ENCODE data around the gene IFT57. TPM values are rescaled to one million over a fixed set of nuclear protein-coding genes. Genes with fewer than 3 reads are reported as not detected.
A peak's percentile ranks its signal among the peaks of the same experiment; 100 is the strongest.

Gene IFT57
- total and polyA plus RNA-seq, 5 donors: 14.3 to 33.8 (median 26.8) TPM

DNA sequence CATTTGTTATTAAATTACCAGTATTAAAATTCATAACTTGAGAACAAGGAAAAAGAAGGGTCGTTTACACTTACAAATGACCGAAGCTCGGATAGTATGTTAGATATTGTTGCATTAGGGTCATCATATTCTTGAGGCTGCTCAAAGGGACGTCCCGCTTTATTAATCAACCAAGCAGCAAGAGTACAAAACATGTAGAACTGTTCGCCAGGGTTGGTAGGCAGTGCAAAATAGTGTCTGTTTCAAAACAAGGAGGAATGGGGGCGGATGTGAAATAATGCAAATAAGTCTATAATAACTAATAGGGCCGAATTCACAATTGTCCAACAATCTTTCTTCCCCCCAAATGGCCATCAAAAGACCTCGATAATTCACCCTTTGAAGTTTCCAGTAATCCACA is 2.9 kb downstream of the IFT57 start:
- Histone ChIP-seq H3K27ac (ENCODE audit: low read length) (no peak overlapping the region), H3K9me3 (ENCODE audit: control insufficient read depth, low read length) (no peaks in the 10 kb centered on the region), H3K27me3 (ENCODE audit: control insufficient read depth, insufficient read depth) (no peaks in the 10 kb centered on the region), H3K4me1 (ENCODE audit: control insufficient read depth, insufficient read depth, low read length) (no peaks in the 10 kb centered on the region), H3K4me3 (ENCODE audit: low read length) (no peak overlapping the region)
- 88% methylated on average over 9 of the region's 9 CpGs for WGBS
- no peak for DNase-seq
- no peak for ATAC-seq
- intact Hi-C loops (cut with DNase I): no loop called here

GRCh38 chr3:108218811-108219210 is 3.4 kb downstream of the IFT57 start:
- ATAC-seq (no peak), DNase-seq (no peak)
- Histone ChIP-seq H3K4me3 (ENCODE audit: low read length) (no peak overlapping the region), H3K9me3 (ENCODE audit: control insufficient read depth, low read length) (no peaks in the 10 kb centered on the region), H3K4me1 (ENCODE audit: control insufficient read depth, insufficient read depth, low read length) (no peaks in the 10 kb centered on the region), H3K27ac (ENCODE audit: low read length) (no peak overlapping the region), H3K27me3 (ENCODE audit: control insufficient read depth, insufficient read depth) (no peaks in the 10 kb centered on the region)
- intact Hi-C loops (cut with DNase I): no loop called here

DNA sequence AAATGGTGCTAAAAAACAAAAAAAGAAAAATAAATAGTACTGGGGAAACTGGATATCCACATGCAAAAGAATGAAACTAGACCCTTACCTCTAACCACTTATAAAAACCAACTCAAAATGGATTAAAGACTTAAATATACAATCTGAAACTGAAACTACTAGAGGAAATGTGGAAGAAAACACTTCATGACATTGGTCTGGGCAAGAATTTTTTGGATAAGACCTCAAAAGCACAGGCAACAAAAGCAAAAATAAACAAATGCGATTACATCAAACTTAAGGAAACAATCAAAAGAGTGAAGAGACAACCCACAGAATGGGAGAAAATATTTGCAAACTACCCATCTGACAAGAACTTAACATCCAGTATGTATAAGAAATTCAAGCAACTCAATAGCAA is 6.4 kb downstream of the IFT57 start:
- 61% methylated on average over 1 of the region's 1 CpG for WGBS
- intact Hi-C loops (cut with DNase I): no loop called here
- ATAC-seq: no peak
- H3K27me3 ChIP-seq (ENCODE audit: control insufficient read depth, insufficient read depth): no peaks in the 10 kb centered on the region
- H3K4me3 ChIP-seq (ENCODE audit: low read length): no peak overlapping the region
- H3K4me1 ChIP-seq (ENCODE audit: control insufficient read depth, insufficient read depth, low read length): no peaks in the 10 kb centered on the region
- H3K27ac ChIP-seq (ENCODE audit: low read length): no peak overlapping the region
- no peak for DNase-seq
- no peaks in the 10 kb centered on the region for H3K9me3 ChIP-seq (ENCODE audit: control insufficient read depth, low read length)

- no peak overlapping the region for H3K4me3 ChIP-seq (ENCODE audit: low read length)
- no peaks in the 10 kb centered on the region for H3K4me1 ChIP-seq (ENCODE audit: control insufficient read depth, insufficient read depth, low read length)
- H3K27ac ChIP-seq (ENCODE audit: low read length): no peak overlapping the region
- WGBS: 96% methylated on average over 3 of the region's 3 CpGs
- ATAC-seq: no peak
- no peaks in the 10 kb centered on the region for H3K9me3 ChIP-seq (ENCODE audit: control insufficient read depth, low read length)
- H3K27me3 ChIP-seq (ENCODE audit: control insufficient read depth, insufficient read depth): no peaks in the 10 kb centered on the region
- intact Hi-C loops (cut with DNase I): loop anchor here in 1 of 4 donors (10.0 kb wide), 1 partner anchor 135 kb away; no protein-coding TSS in a partner anchor
- DNase-seq: no peak
Measured at GRCh38 chr3:108209579-108209978, 12.6 kb downstream of the IFT57 start.

DNA sequence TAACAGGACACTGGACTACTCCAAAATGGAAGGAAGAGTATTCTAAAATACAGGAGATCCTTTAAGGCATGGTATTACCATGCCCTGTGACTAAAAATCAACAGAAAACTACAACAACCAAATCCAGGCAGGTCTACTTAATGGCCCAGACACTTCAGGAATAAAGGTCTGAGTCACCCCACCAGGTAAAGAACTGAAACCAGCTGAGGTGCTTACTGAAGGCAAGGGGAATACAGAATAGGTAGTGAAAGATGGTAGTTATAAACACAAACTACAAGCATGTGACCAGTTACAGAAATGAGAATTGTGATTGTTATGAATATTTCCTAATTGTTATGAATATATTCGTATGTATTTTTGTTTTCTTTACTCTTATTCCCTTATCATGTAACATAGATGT is 13.4 kb downstream of the IFT57 start:
- ATAC-seq (no peak), DNase-seq (no peak)
- WGBS: 97% methylated on average over 1 of the region's 1 CpG
- no peaks in the 10 kb centered on the region for H3K4me1 ChIP-seq (ENCODE audit: control insufficient read depth, insufficient read depth, low read length)
- intact Hi-C loops (cut with DNase I): loop anchor here in 1 of 4 donors (10.0 kb wide), 1 partner anchor 134 kb away; no protein-coding TSS in a partner anchor
- H3K27ac ChIP-seq (ENCODE audit: low read length): no peak overlapping the region
- no peaks in the 10 kb centered on the region for H3K27me3 ChIP-seq (ENCODE audit: control insufficient read depth, insufficient read depth)
- H3K9me3 ChIP-seq (ENCODE audit: control insufficient read depth, low read length): no peaks in the 10 kb centered on the region
- H3K4me3 ChIP-seq (ENCODE audit: low read length): no peak overlapping the region

GRCh38 chr3:108202834-108203233 is 19.4 kb downstream of the IFT57 start:
- no peaks in the 10 kb centered on the region for H3K27me3 ChIP-seq (ENCODE audit: control insufficient read depth, insufficient read depth)
- H3K4me1 ChIP-seq (ENCODE audit: control insufficient read depth, insufficient read depth, low read length): no peaks in the 10 kb centered on the region
- no peak overlapping the region for H3K27ac ChIP-seq (ENCODE audit: low read length)
- ATAC-seq (peak in 1 of 2 donors; percentile 22), DNase-seq (no peak)
- no peak overlapping the region for H3K4me3 ChIP-seq (ENCODE audit: low read length)
- H3K9me3 ChIP-seq (ENCODE audit: control insufficient read depth, low read length): no peaks in the 10 kb centered on the region
- intact Hi-C loops (cut with DNase I): loop anchor here in 1 of 4 donors (10.0 kb wide), 1 partner anchor 128 kb away; no protein-coding TSS in a partner anchor
- 81% methylated on average over 2 of the region's 2 CpGs for WGBS

GRCh38 chr3:108202080-108202479 is 20.1 kb downstream of the IFT57 start:
- Histone ChIP-seq H3K9me3 (ENCODE audit: control insufficient read depth, low read length) (no peaks in the 10 kb centered on the region), H3K4me1 (ENCODE audit: control insufficient read depth, insufficient read depth, low read length) (no peaks in the 10 kb centered on the region), H3K27ac (ENCODE audit: low read length) (no peak overlapping the region), H3K4me3 (ENCODE audit: low read length) (no peak overlapping the region), H3K27me3 (ENCODE audit: control insufficient read depth, insufficient read depth) (no peaks in the 10 kb centered on the region)
- WGBS: 65% methylated on average over 4 of the region's 4 CpGs
- DNase-seq (no peak), ATAC-seq (peak in 1 of 2 donors; percentile 40)
- intact Hi-C loops (cut with DNase I): loop anchor here in 1 of 4 donors (10.0 kb wide), 1 partner anchor 127 kb away; no protein-coding TSS in a partner anchor

DNA sequence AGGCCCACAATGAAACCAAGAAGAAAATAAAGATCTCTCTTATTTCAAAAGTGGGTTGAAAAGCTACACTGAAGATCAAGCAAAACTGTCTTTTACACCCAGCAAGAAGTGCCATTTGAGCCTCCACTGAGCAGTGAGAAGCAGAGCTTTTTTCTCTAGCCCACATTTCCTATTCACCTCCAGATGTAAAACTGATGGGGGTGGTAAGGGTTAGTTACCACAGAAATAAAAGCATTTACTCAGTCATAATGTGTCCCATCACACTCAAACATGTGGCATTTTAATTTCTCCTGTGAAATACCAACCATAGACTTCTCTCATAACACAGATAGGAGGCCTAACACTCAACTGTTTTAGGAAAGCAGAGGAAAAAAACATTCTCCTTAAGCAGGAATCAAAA is 21.0 kb downstream of the IFT57 start:
- DNase-seq (no peak), ATAC-seq (no peak)
- Histone ChIP-seq H3K27ac (ENCODE audit: low read length) (no peak overlapping the region), H3K4me3 (ENCODE audit: low read length) (no peak overlapping the region), H3K4me1 (ENCODE audit: control insufficient read depth, insufficient read depth, low read length) (no peaks in the 10 kb centered on the region), H3K27me3 (ENCODE audit: control insufficient read depth, insufficient read depth) (no peaks in the 10 kb centered on the region), H3K9me3 (ENCODE audit: control insufficient read depth, low read length) (no peaks in the 10 kb centered on the region)
- intact Hi-C loops (cut with DNase I): loop anchor here in 1 of 4 donors (10.0 kb wide), 1 partner anchor 126 kb away; no protein-coding TSS in a partner anchor

DNA sequence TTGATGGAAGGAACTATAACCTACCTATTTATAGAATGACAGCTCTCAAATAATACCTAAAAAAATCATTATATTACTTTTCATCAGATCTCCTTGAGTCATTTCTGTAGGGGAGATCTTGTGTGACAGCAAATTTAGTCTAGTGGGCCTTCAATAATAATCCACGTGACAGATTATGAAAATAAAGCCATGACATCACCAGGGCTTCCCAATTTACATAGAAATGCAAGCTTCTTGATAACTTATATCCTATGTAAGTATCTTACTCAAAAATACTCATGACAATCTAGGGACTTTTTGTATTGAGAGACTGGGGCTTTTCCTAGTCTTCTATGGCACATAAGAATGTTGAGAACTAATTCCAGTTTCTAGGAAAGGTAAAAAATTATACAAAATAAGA is 21.6 kb downstream of the IFT57 start:
- Histone ChIP-seq H3K27ac (ENCODE audit: low read length) (no peak overlapping the region), H3K27me3 (ENCODE audit: control insufficient read depth, insufficient read depth) (no peaks in the 10 kb centered on the region), H3K9me3 (ENCODE audit: control insufficient read depth, low read length) (no peaks in the 10 kb centered on the region), H3K4me3 (ENCODE audit: low read length) (no peak overlapping the region), H3K4me1 (ENCODE audit: control insufficient read depth, insufficient read depth, low read length) (no peaks in the 10 kb centered on the region)
- DNase-seq (no peak), ATAC-seq (no peak)
- intact Hi-C loops (cut with DNase I): loop anchor here in 1 of 4 donors (10.0 kb wide), 1 partner anchor 126 kb away; no protein-coding TSS in a partner anchor
- WGBS: 99% methylated on average over 1 of the region's 1 CpG

DNA sequence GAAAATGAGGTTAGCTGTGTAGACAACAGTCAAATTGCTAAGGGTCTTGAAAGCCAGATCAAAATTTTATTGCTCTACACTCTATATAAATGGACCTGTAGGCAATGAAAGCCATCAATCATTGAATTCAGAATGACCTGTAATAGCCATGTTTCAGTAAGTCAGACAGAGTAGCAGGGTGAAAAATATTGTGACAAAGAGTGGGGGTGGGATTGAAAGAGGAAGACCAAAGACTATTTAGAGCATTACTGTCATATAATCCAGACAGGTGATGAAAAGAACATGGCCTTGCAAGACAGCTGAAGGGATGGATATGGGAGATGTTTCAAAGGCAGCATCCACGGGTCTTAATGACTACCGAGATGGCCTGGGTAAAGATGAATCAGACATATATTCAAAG is 22.2 kb downstream of the IFT57 start:
- H3K4me1 ChIP-seq (ENCODE audit: control insufficient read depth, insufficient read depth, low read length): no peaks in the 10 kb centered on the region
- no peak overlapping the region for H3K27ac ChIP-seq (ENCODE audit: low read length)
- H3K4me3 ChIP-seq (ENCODE audit: low read length): no peak overlapping the region
- H3K9me3 ChIP-seq (ENCODE audit: control insufficient read depth, low read length): no peaks in the 10 kb centered on the region
- no peaks in the 10 kb centered on the region for H3K27me3 ChIP-seq (ENCODE audit: control insufficient read depth, insufficient read depth)
- intact Hi-C loops (cut with DNase I): loop anchor here in 1 of 4 donors (10.0 kb wide), 1 partner anchor 125 kb away; no protein-coding TSS in a partner anchor
- DNase-seq (no peak), ATAC-seq (no peak)
- over 99% methylated on average over 2 of the region's 2 CpGs for WGBS

DNA sequence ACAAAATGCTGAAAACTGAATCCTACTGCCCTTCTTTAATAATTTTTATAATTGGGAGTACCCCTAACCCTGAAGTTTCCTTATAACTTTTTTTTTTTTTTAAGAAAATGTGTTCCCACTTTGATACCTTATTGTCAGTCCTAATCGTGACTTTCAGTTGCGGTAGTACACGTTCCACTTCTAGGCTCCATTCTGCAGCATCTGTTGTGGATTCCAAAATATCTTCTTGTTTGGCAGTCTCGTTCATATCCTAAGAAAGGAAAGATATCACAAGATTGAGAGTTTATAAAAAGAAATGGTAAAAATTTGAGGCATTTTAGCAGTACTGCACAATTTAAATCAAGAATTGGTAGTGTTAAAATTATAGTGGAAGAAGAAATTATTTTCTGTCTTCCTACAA is 30.8 kb downstream of the IFT57 start:
- no peaks in the 10 kb centered on the region for H3K4me1 ChIP-seq (ENCODE audit: control insufficient read depth, insufficient read depth, low read length)
- H3K9me3 ChIP-seq (ENCODE audit: control insufficient read depth, low read length): no peaks in the 10 kb centered on the region
- 90% methylated on average over 4 of the region's 4 CpGs for WGBS
- intact Hi-C loops (cut with DNase I): no loop called here
- H3K27me3 ChIP-seq (ENCODE audit: control insufficient read depth, insufficient read depth): no peaks in the 10 kb centered on the region
- ATAC-seq (no peak), DNase-seq (no peak)
- H3K4me3 ChIP-seq (ENCODE audit: low read length): no peak overlapping the region
- H3K27ac ChIP-seq (ENCODE audit: low read length): no peak overlapping the region

DNA sequence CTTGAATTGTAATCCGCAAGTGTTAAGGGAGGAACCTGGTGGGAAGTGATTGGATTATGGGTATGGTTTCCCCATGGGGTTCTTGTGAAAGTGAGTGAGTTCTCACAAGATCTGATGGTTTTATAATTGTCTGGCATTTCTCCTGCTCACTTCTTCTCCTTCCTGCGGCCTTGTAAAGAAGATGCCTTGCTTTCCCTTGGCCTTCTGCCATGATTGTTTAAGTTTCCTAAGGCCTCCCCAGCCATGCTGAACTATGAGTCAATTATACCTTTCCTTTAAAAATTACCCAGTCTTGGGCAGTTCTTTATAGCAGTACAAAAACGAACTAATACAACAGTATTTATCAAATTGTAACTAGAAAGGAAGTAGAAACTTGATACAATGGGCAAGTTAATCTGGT is 31.9 kb downstream of the IFT57 start:
- DNase-seq (no peak), ATAC-seq (no peak)
- Histone ChIP-seq H3K4me1 (ENCODE audit: control insufficient read depth, insufficient read depth, low read length) (no peaks in the 10 kb centered on the region), H3K27me3 (ENCODE audit: control insufficient read depth, insufficient read depth) (no peaks in the 10 kb centered on the region), H3K9me3 (ENCODE audit: control insufficient read depth, low read length) (no peaks in the 10 kb centered on the region), H3K27ac (ENCODE audit: low read length) (no peak overlapping the region), H3K4me3 (ENCODE audit: low read length) (no peak overlapping the region)
- 86% methylated on average over 3 of the region's 3 CpGs for WGBS
- intact Hi-C loops (cut with DNase I): no loop called here

All from right cardiac atrium (tissue), 5 donors.